ENCODE data around the gene FCHSD2.
"Not testable (repeated sequence)": the region's sequence is repeated elsewhere in the genome, so short reads cannot be mapped to it uniquely, and the experiment has no call there.

FCHSD2 gene

GRCh38 chr11:72860592-72860991 lies 281.5 kb downstream of the FCHSD2 start:
- DNase-seq, result no peak

GRCh38 chr11:72860010-72860409 lies 282.1 kb downstream of the FCHSD2 start:
- no peak for DNase-seq

DNA sequence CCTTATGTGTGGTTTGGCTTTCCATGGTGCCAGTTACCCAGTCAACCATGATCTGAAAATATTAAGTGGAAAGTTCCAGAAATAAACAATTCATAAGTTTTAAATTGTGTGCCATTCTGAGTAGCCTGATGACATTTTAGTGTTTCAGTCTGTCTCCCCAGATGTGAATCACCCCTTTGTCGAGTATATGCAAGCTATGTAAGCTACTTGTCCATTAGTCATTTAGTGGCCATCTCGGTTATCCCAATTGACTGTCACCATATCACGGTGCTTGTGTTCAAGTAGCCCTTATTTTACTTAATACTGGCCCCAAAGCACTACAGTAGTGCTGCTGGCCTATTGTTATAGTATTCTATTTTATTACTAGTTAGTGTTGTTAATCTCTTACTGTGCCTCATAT lies 283.0 kb downstream of the FCHSD2 start:
- DNase-seq, result no peak

- not testable (repeated sequence) for DNase-seq
Measured at GRCh38 chr11:72858267-72858666, 283.9 kb downstream of the FCHSD2 start.

DNA sequence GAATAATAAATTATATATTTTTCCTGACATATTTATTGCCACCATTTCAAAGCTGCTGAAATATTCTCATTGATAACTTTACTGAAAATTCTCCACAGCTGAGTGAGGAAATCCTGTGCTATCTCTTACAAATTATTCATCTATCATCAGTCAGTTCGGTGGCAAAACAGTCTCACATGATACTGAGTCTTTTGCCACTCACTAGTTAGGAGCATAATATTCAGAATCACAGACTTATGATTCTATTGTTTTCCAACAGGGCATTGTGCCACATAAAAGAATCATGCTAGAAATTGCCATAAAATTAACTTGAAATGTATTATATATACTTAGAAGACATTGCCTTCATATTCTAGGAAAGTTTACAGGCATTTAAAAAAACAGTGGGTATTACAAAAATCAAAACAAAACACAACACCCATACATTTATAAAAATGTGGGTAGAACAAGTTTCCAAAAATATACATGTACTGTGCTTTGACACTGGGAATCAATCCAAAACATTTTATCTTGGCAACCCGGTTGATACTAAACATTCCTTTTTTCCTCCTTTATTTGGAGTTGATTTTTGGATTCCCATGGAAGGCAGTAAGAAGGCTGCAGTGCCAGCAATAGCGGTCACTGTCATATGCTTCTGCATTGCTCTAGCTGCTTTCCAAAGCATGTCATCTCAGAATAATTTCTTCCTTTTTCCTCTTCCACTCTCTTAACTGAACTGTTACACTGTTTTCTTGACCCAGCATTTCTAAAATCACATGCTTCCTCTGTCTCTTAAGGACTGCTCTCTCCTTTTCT lies 285.4 kb downstream of the FCHSD2 start:
- DNase-seq, result no peak

DNA sequence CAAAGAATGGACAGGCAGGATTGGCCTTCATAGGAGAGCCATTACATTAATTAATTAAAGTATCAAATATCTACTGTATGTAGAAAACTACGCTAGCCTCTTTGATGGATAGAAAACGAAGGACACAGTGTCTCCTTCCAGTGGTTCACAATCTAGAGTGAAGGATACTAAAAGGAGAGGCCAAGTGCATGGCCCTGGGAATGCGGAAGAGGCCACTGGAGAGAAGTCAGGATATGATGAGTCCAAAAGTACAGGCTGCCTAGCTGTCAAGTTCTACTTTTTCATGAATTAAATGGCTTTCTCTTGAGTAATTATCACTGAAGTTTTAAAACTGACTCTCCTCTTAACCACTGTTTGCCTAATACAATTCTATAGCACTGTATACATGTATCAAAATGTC lies 286.1 kb downstream of the FCHSD2 start:
- no peak for DNase-seq

DNA sequence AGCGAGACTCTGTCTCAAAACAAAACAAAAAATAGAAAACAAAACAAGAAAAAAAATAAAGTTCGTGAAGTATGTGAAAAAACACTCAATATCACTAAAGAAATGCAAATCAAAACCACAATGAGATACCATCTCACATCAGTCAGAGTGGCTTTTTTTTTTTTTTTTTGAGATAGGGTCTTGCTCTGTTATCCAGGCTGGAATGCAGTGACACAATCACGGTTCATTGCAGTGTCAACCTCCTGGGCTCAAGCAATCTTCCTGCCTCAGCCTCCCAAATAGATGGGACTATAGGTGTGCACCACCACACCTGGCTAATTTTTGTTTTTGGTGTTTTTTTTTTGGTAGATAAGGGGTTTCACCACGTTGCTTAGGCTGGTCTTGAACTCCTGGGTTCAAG lies 290.4 kb downstream of the FCHSD2 start:
- DNase-seq, result no peak

DNA sequence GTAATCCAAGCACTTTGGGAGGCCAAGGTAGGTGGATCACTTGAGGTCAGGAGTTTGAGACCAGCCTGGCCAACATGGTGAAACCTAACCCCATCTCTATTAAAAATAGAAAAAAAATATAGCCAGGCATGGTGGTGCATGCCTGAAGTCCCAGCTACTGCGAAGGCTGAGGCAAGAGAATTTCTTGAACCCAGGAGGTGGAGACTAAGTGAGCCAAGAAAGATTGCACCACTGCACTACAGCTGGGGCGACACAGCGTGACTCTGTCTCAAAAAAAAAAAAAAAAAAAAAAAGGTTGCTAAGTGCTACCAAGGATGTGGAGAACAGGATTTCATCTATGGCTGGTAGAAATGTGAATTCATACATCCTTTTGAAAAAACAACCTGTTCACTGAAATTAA lies 291.3 kb downstream of the FCHSD2 start:
- DNase-seq, result no peak

DNA sequence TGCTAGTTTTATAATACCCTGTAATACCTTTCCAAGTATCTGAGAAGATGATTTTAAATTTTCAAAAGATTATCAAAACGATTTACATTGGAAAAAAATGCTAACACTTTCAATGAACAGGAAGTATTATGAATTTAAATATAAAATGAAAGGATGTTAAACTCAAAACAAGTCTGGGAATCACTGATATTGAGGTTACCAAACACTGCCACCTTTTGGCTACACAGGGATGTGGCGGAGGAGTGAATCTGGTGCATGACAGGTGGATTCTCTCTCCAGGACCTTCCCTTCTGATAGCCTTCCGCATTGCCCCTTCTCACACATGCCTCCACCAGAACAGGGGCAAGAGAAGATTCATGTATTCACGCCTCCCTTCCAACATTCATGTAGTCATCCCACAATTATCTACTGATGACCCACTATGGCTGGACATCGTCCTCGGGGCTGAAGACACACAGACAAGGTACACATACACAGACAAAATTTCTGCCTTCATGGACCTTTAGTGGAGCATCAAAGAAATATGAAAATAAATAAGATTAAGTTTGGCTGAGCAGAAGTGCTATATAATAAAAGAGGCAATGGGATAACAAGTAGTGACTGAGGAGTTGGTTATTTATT lies 293.2 kb downstream of the FCHSD2 start:
- peak; percentile 60 for DNase-seq

GRCh38 chr11:72844356-72844755 lies 297.8 kb downstream of the FCHSD2 start:
- no peak for DNase-seq

DNA sequence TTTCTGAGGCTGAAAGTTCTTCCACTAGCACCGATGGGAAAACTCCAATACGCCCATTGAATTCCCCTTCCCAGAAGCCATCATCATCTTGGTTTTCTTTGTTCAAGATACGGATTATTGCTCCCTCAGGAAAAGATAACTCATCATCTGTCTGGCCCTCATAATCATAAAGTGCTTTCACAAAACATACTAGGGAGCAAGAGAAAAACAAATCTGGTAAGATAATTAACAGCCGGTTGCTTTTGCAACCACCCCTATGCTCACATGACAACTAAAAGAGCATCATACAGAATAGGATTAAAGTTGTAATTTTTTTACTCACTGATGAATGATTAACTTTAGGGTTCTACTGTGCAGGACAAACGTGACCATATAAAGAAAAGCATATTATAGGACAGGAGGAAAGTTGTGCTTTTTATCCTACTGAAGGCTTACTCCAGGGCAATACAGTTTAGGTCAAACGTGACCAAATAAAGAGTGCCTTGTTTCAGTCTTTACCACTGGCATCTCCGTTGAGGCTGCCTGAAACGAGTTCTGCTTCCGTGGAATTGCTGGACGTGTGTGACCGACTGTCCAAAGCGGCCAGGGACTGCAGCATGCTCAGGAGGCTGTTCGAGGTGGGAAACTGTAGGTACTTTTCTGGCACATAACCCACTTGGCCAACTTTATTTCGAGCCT lies 299.3 kb downstream of the FCHSD2 start:
- no peak for DNase-seq

DNA sequence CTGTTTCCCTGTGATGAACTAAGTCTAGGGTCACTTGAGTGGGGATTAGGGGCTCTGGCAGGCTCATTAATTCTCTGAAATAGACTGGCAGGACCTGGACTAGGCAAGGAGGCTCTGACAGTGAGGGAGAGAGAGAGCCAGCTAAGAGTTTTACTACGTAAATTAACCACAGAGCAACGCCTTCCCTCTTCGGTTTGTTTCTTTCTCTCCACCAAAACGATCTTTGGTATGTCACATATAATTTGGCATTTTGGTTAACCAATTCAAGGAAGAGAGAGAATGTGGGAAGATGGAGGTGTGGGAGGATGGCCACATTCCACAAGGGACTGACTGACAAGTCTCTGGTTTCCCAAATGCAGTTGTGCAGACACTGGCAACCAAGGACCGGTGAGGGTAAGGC lies 300.0 kb downstream of the FCHSD2 start:
- DNase-seq, result no peak

DNA sequence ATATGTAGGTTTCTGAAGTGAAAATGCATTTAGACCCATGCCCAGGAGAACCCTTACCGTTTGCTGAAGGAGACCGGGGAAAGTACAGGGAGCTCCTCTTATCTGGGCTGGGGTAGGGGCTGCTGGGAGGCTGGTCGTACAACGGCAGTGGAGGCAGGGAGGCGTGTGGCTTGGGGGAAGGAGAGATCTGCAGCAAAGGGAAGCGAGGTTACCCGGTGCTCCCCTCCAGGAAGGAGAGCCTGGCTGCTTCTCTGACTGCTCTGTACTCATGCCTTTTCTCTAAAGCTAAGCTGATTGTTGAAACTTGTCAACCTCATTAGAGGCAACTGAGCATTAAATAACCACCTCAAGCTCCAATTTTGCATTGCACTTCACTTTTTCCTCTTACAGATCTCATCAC lies 300.7 kb downstream of the FCHSD2 start:
- no peak for DNase-seq

- no peak for DNase-seq
Measured at GRCh38 chr11:72840780-72841179, 301.3 kb downstream of the FCHSD2 start.

DNA sequence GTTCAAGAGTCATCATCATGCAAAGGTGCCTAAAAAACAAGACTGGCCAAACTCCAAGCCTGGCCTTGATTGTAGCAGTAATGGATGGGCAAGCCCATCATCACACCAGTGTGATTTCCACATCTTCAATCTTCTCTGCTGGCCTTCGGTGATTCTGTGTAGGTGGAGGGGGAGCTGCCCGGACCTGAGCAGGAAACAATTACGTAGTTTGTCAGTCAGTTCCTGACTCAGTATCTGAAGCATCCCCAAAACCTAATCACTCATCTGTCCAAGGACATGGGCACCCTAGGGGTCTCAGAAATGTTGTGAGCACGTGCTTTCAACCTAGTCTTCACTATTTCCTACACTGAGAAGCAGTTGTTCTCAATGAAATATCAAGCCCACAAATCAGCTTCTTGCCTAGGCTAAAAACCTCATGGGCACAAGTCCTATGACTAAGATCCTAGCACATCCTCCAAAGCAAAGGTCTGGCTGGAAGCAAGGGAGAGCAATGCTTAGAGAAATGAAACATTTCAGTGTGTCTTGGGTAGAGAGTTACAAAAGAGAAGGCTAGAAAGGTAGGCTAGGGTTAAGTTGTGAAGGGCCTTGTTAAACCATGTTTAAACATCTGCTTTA lies 303.3 kb downstream of the FCHSD2 start:
- DNase-seq, result no peak

DNA sequence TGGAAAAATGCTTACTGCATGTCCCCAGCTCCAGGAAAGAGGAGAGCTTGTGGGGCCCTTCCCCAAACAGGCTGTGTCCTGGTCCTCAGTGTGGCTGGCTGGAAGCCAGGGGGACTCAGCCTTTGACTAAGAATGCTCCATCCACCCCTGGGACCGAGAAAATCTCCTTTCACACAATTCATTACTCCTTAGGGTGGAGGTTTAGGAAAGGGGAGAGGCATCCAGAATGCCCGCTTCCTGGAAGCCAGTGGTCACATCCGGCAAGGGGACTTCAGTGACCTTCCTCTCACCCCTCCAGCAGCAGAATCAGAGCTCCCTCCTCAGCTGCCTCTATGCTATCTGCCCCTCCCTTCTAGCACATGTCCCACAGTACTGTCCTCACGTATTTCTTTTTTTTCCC lies 306.0 kb downstream of the FCHSD2 start:
- no peak for DNase-seq

GRCh38 chr11:72834905-72835304 lies 307.2 kb downstream of the FCHSD2 start:
- DNase-seq, result no peak

DNA sequence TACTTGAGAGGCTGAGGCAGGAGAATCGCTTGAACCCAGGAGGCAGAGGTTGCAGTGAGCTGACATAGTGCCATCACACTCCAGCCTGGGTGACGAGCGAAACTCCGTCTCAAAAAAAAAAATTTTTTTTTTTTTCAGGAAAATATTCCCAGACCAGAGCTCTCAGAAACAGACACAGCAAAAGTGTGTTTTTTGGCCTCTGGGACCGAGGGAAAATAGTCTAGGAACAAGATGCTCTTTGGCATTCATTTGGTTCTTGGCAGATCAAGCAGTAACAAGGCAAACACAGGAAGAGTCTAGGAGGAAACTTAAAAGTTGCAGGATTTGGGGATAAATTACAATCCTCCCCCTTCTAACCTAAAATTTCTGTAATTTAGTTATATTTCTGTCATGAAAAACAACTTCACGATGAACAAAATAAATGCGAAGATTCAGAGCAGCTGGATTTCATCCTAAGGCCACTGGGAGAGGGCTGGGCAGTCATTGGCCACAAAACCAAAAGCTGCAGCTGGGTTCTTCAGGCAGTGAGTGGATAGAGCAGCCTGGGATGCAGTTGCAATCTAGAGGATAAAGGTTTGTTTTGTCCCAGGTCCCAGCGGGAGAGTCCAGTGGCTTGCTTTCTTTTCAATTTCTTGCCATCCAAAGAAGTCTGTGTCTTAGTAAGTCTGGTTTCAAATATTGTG lies 308.2 kb downstream of the FCHSD2 start:
- no peak for DNase-seq

DNA sequence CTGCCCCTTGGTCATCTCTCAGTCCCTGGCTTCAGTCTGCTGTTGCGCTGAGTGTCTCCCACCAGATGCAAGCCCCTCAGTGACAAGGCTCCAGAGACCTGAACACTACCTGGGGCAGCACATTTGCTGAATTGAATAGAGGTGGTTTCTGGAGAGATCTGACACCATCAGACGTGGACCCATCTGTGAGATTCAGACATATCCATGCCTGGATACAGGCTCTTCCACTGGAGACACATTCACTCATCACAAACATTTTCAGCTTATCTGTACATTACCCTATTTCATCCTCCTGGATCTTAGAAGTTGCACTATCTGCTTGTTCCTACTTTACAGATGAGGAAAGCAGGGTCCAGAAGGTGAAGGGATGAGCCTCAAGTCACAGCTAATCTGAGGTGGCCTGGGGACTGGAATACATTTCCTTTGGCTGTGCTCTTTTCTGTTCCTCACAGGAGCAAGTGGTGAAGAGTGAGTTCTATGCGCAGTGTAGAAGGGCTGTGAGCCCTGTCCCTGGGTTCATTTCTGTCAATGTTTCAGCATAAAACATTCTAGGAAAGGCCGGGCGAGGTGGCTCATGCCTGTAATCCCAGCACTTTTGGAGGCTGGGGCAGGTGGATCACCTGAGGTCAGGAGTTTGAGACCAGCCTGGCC lies 308.9 kb downstream of the FCHSD2 start:
- no peak for DNase-seq

- DNase-seq, result no peak
Measured at GRCh38 chr11:72832301-72833082, 309.6 kb downstream of the FCHSD2 start.

GRCh38 chr11:72831521-72832300 lies 310.4 kb downstream of the FCHSD2 start:
- peak; percentile 54 for DNase-seq

Data from CD4-positive, alpha-beta T cell treated with Interleukin-6 for 4 hours (primary cell).